IMR-90 (cell line): Measurements from ENCODE around the gene FAM151A. TPM values are rescaled to one million over a fixed set of nuclear protein-coding genes. Genes with fewer than 3 reads are reported as not detected.

Experiments
- ATAC-seq: fragments of 200-7000 bp; cut with Tn5 transposase; 2 replicates; pipeline ENCODE4 v1.9.1; 2020; ENCODE audit warnings: low read depth, mild to moderate bottlenecking, moderate library complexity
- BruUV-seq: library from RNA; stranded (reverse); fragments of 400-500 nt; replicated peaks from 2 replicates; lab custom pipeline; 2021; lab: Mats Ljungman, UMichigan
- CTCF ChIA-PET: fragments of 300-600 bp; formaldehyde crosslinking; extraction: SDS; loops from one replicate; lab custom pipeline; 2021; ENCODE audit warnings: antibody characterized with exemption; lab: Yijun Ruan, JAX
- POLR2A ChIA-PET: fragments of 300-600 bp; sonication (Branson Sonifier 250); formaldehyde crosslinking; loops from one replicate; lab custom pipeline; 2022; ENCODE audit warnings: antibody characterized with exemption; ENCODE audit not compliant: unreplicated experiment; lab: Charles Lee
- DNase-seq: peaks from one replicate; pipeline ENCODE4 v3.0.0; 2013
- H2AFZ ChIP-seq: replicated peaks from 2 replicates; pipeline ENCODE3; 2013; ENCODE audit warnings: low read length, mild to moderate bottlenecking; ENCODE audit not compliant: poor library complexity
- H2AK5ac ChIP-seq: 2 replicates; pipeline ENCODE4 v1.6.1; 2013; ENCODE audit warnings: low read depth, low read length, inconsistent platforms
- H2AK9ac ChIP-seq: replicated peaks from 2 replicates; pipeline ENCODE3; 2013; ENCODE audit warnings: mild to moderate bottlenecking, low read depth, low read length, moderate library complexity; ENCODE audit not compliant: poor library complexity
- H2BK120ac ChIP-seq: 2 replicates; pipeline ENCODE4 v1.6.1; 2013; ENCODE audit warnings: low read depth, low read length, inconsistent platforms
- H2BK15ac ChIP-seq: 3 replicates; pipeline ENCODE4 v1.6.1; 2013; ENCODE audit warnings: low read depth, low read length, inconsistent platforms
- H2BK20ac ChIP-seq: 2 replicates; pipeline ENCODE4 v1.6.1; 2013; ENCODE audit warnings: low read depth, mild to moderate bottlenecking, inconsistent platforms, low read length, moderate library complexity
- H2BK5ac ChIP-seq: 2 replicates; pipeline ENCODE4 v1.6.1; 2013; ENCODE audit warnings: mild to moderate bottlenecking, low read depth, low read length, inconsistent platforms; ENCODE audit not compliant: poor library complexity, severe bottlenecking
- H3K14ac ChIP-seq: replicated peaks from 2 replicates; pipeline ENCODE4 v1.6.1; 2013; ENCODE audit warnings: low read depth, low read length, inconsistent platforms
- H3K18ac ChIP-seq: 2 replicates; pipeline ENCODE4 v1.6.1; 2013; ENCODE audit warnings: low read depth, low read length, control low read depth
- H3K23ac ChIP-seq: 2 replicates; pipeline ENCODE4 v1.6.1; 2013; ENCODE audit warnings: low read depth, low read length, inconsistent platforms
- H3K27ac ChIP-seq: 2 replicates; pipeline ENCODE4 v1.5.1; 2013; ENCODE audit warnings: mild to moderate bottlenecking, control low read depth, low read length; ENCODE audit not compliant: insufficient read depth
- H3K27me3 ChIP-seq: 2 replicates; pipeline ENCODE4 v1.6.1; 2013; ENCODE audit warnings: low read length; ENCODE audit not compliant: control insufficient read depth, insufficient read depth
- H3K36me3 ChIP-seq: 2 replicates; pipeline ENCODE4 v1.6.1; 2013; ENCODE audit warnings: low read length, mixed read lengths; ENCODE audit not compliant: control insufficient read depth, insufficient read depth
- H3K4ac ChIP-seq: 2 replicates; pipeline ENCODE4 v1.6.1; 2013; ENCODE audit warnings: low read depth, low read length, inconsistent platforms
- H3K4me1 ChIP-seq: 2 replicates; pipeline ENCODE4 v1.6.1; 2013; ENCODE audit warnings: low read length, mixed read lengths; ENCODE audit not compliant: control insufficient read depth, insufficient read depth
- H3K4me2 ChIP-seq: 2 replicates; pipeline ENCODE4 v1.6.1; 2013; ENCODE audit warnings: low read depth, mild to moderate bottlenecking, control low read depth, low read length, moderate library complexity
- H3K4me3 ChIP-seq: 2 replicates; pipeline ENCODE4 v1.5.1; 2013; ENCODE audit warnings: low read depth, mild to moderate bottlenecking, control low read depth, low read length, moderate library complexity; ENCODE audit not compliant: insufficient read depth
- H3K56ac ChIP-seq: 2 replicates; pipeline ENCODE4 v1.6.1; 2013; ENCODE audit warnings: low read length, inconsistent platforms; ENCODE audit not compliant: insufficient read depth; ENCODE audit errors: extremely low read depth
- H3K79me1 ChIP-seq, 2 experiments: 2 replicates each; pipeline ENCODE4 v1.6.1; 2013; ENCODE audit warnings: low read length in 2 of 2, inconsistent platforms in 1 of 2, low read depth in 1 of 2
- H3K9ac ChIP-seq: 2 replicates; pipeline ENCODE4 v1.6.1; 2013; ENCODE audit warnings: low read depth, low read length, control low read depth
- H3K9me1 ChIP-seq: 2 replicates; pipeline ENCODE4 v1.6.1; 2013; ENCODE audit warnings: low read length, inconsistent platforms; ENCODE audit not compliant: insufficient read depth
- H3K9me3 ChIP-seq: 2 replicates; pipeline ENCODE4 v1.6.1; 2013; ENCODE audit warnings: low read length; ENCODE audit not compliant: control insufficient read depth, insufficient read depth
- H4K20me1 ChIP-seq: 2 replicates; pipeline ENCODE4 v1.6.1; 2013; ENCODE audit warnings: low read length, inconsistent platforms; ENCODE audit not compliant: insufficient read depth
- H4K5ac ChIP-seq: 2 replicates; pipeline ENCODE4 v1.6.1; 2013; ENCODE audit warnings: mild to moderate bottlenecking, low read depth, low read length, control low read depth
- H4K8ac ChIP-seq, 2 experiments: 2 replicates each; pipeline ENCODE4 v1.6.1; 2013; ENCODE audit warnings: low read depth in 2 of 2, low read length in 2 of 2, control low read depth in 1 of 2, inconsistent platforms in 1 of 2
- H4K91ac ChIP-seq: 2 replicates; pipeline ENCODE4 v1.6.1; 2013; ENCODE audit warnings: low read depth, low read length, inconsistent platforms; ENCODE audit not compliant: insufficient read depth
- BHLHE40 ChIP-seq: fragments of 150-350 bp; IDR thresholded peaks from 2 replicates; pipeline ENCODE4 v1.6.1; 2016; ENCODE audit warnings: mild to moderate bottlenecking, low read depth, low read length
- CEBPB ChIP-seq: IDR thresholded peaks from 2 replicates; pipeline ENCODE4 v1.6.1; 2012; ENCODE audit warnings: low read depth, low read length, improper control_type of control experiment
- CHD1 ChIP-seq: IDR thresholded peaks from 2 replicates; pipeline ENCODE4 v1.6.1; 2012; ENCODE audit warnings: low read depth, low read length, improper control_type of control experiment
- FOS ChIP-seq: fragments of 150-350 bp; IDR thresholded peaks from 2 replicates; pipeline ENCODE4 v1.6.1; 2016; ENCODE audit warnings: low read depth, low read length
- MAFK ChIP-seq: IDR thresholded peaks from 2 replicates; pipeline ENCODE4 v1.6.1; 2012; ENCODE audit warnings: low read depth, low read length, improper control_type of control experiment
- MAZ ChIP-seq: IDR thresholded peaks from 2 replicates; pipeline ENCODE4 v1.6.1; 2012; ENCODE audit warnings: low read depth, mild to moderate bottlenecking, low read length, improper control_type of control experiment, moderate library complexity, borderline replicate concordance
- POLR2A ChIP-seq: IDR thresholded peaks from 2 replicates; pipeline ENCODE4 v1.6.1; 2012; ENCODE audit warnings: mild to moderate bottlenecking, low read depth, low read length
- RAD21 ChIP-seq: IDR thresholded peaks from 2 replicates; pipeline ENCODE4 v1.6.1; 2012; ENCODE audit warnings: low read length, improper control_type of control experiment
- RFX5 ChIP-seq: IDR thresholded peaks from 2 replicates; pipeline ENCODE4 v1.8.0; 2012; ENCODE audit warnings: low read depth, mild to moderate bottlenecking, low read length, moderate library complexity
- SMC3 ChIP-seq: fragments of 150-350 bp; IDR thresholded peaks from 2 replicates; pipeline ENCODE4 v1.6.1; 2016; ENCODE audit warnings: low read depth, mild to moderate bottlenecking, antibody characterized with exemption, low read length, moderate library complexity
- WGBS, 2 experiments: methylation state at CpG; one replicate each; pipeline versions ENCODE4 v1.1.5 to v1.1.7; 2013; ENCODE audit warnings: missing lambda C conversion rate in 2 of 2; ENCODE audit not compliant: insufficient read length in 1 of 2; ENCODE audit errors: extremely low coverage in 2 of 2; 5-methylcytosine and 5-hydroxymethylcytosine counted together
- dilution Hi-C: fragments of 300-500 bp; cut with HindIII; formaldehyde crosslinking; loops from one replicate; pipeline ENCODE4 v1.14.3; 2018; ENCODE audit warnings: low sequenced_read_pairs; ENCODE audit not compliant: unreplicated experiment
- in situ Hi-C: fragments of 300-500 bp; cut with MboI; formaldehyde crosslinking; loops from 3 replicates; pipeline ENCODE4 v1.14.3; 2019; ENCODE audit warnings: low sequenced_read_pairs, inconsistent platforms, mixed read lengths
- intact Hi-C: fragments of 100-400 bp; cut with micrococcal nuclease; formaldehyde crosslinking; loops from 2 replicates; pipeline ENCODE4 v1.10.0; 2022
- polyA plus RNA-seq, 3 experiments: library from polyadenylated mRNA; depleted of rRNA; stranded (reverse); fragments of >200 nt; gene quantifications; 2 replicates each; pipeline ENCODE4 v1.2.3, GENCODE V29; 2012; ENCODE audit warnings: low replicate concordance in 1 of 3
- total RNA-seq: library from RNA; depleted of rRNA; stranded (reverse); fragments of >200 nt; gene quantifications from 2 replicates; pipeline ENCODE4 v1.2.3, GENCODE V29; 2012
- TF ChIP-seq, protein P1 (sequence below): conservative IDR thresholded peaks from 2 replicates; pipeline ENCODE4 v1.5.1; 2012; ENCODE audit warnings: mild to moderate bottlenecking, low read depth, low read length, improper control_type of control experiment
- TF ChIP-seq, protein P2 (sequence below): fragments of 150-350 bp; IDR thresholded peaks from 2 replicates; pipeline ENCODE4 v1.6.1; 2016; ENCODE audit warnings: low read depth, mild to moderate bottlenecking, low read length, moderate library complexity, borderline replicate concordance

The FAM151A gene
- total and polyA plus RNA-seq, 2 of the 4 experiments (the other 2 are of a cell fraction) = not detected

DNA sequence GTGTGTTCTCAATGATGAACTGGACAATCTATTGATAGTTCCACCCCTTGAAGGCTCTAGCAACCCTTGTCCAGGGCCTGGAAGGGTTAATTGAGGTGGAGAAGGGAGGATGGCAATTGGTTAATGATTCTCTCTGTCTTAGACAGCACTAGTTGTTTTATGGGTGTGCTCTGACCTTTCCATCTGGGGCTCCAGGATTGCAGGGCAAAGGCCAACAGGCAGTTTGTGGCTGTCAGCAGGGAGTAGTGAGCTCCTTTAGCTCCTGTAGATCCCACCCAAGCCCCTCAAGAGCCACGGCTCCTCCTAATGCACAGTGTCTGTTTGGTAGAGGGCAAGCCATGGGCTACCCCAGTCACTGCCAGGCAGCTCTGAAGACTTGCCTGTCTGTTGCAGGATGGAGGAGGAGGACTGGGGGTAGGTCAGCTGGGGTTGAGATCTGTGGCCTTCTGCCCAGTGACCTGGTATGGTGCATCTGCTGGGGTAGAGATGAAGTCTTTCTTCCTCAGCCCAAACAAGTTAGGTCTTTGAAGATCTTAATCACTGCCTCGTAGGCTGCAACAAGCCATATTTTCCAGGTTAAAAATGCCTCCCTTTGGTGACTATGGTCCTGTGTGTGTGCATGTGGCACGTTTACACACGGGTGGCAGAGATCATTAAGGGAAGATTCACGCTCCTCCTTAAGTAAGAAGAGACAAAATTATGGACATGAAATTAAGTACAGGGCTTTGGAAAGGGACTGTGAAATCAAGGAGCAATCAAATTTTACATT, 26.0 kb upstream of the FAM151A start:
- Histone ChIP-seq H3K4ac (no peak overlapping the region), H3K36me3 (no peaks in the 10 kb centered on the region), H3K18ac (no peak overlapping the region), H4K91ac (no peak overlapping the region), H4K5ac (no peak overlapping the region), H3K79me1 (no peaks in the 10 kb centered on the region), H3K4me1 (no peaks in the 10 kb centered on the region), H2AK5ac (no peak overlapping the region), H3K9me3 (peaks cover 2% of the 10 kb centered on the region), H3K4me2 (no peak overlapping the region), H2BK20ac (no peak overlapping the region), H3K27ac (no peak overlapping the region), H4K20me1 (no peaks in the 10 kb centered on the region), H3K27me3 (peaks cover 36% of the 10 kb centered on the region), H3K56ac (no peak overlapping the region), H2BK5ac (no peak overlapping the region), H2AK9ac (no peak overlapping the region), H3K14ac (no peak overlapping the region), H3K9me1 (no peaks in the 10 kb centered on the region), H3K9ac (no peak overlapping the region), H2AFZ (no peak overlapping the region), H3K4me3 (no peak overlapping the region), H2BK120ac (no peak overlapping the region), H2BK15ac (no peak overlapping the region), H3K23ac (no peak overlapping the region), H4K8ac (no peak overlapping the region)
- BruUV-seq = no TSS peak
- dilution Hi-C loops (no loop called here), in situ Hi-C loops (no loop called here), intact Hi-C loops (no loop called here)
- ATAC-seq (no peak), DNase-seq (no peak)
- TF ChIP-seq MAZ (no peak), BHLHE40 (no peak), SMC3 (no peak), POLR2A (no peak), CHD1 (no peak), CEBPB (no peak), MAFK (no peak), RFX5 (no peak), RAD21 (no peak), FOS (no peak)
- TF ChIP-seq, protein P1, sequence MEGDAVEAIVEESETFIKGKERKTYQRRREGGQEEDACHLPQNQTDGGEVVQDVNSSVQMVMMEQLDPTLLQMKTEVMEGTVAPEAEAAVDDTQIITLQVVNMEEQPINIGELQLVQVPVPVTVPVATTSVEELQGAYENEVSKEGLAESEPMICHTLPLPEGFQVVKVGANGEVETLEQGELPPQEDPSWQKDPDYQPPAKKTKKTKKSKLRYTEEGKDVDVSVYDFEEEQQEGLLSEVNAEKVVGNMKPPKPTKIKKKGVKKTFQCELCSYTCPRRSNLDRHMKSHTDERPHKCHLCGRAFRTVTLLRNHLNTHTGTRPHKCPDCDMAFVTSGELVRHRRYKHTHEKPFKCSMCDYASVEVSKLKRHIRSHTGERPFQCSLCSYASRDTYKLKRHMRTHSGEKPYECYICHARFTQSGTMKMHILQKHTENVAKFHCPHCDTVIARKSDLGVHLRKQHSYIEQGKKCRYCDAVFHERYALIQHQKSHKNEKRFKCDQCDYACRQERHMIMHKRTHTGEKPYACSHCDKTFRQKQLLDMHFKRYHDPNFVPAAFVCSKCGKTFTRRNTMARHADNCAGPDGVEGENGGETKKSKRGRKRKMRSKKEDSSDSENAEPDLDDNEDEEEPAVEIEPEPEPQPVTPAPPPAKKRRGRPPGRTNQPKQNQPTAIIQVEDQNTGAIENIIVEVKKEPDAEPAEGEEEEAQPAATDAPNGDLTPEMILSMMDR = no peak
- TF ChIP-seq, protein P2, sequence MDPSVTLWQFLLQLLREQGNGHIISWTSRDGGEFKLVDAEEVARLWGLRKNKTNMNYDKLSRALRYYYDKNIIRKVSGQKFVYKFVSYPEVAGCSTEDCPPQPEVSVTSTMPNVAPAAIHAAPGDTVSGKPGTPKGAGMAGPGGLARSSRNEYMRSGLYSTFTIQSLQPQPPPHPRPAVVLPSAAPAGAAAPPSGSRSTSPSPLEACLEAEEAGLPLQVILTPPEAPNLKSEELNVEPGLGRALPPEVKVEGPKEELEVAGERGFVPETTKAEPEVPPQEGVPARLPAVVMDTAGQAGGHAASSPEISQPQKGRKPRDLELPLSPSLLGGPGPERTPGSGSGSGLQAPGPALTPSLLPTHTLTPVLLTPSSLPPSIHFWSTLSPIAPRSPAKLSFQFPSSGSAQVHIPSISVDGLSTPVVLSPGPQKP = no peak
- POLR2A ChIA-PET = no interaction called here
- WGBS, 2 experiments = no CpG with 5 or more reads among the region's 5 CpGs
- CTCF ChIA-PET = no interaction called here
